Measurements from ENCODE around the gene SPAG17.

- TF ChIP-seq CTCF (conservative IDR thresholded peaks at IDR 0.05; ENCODE audit: low read length) (no peak), EZH2phosphoT487 (IDR thresholded peaks at IDR 0.05; ENCODE audit: borderline replicate concordance, low read depth, low read length) (no peak)
Observed at GRCh38 chr1:118204648-118205047, 19.6 kb upstream of the SPAG17 start.

Measured in OCI-LY7 (cell line).